NCI-H2107 treated with DMSO at 0.1 percent for 48 hours (cell line): ENCODE data around the gene EOLA1.
"Not testable (repeated sequence)": the region's sequence is repeated elsewhere in the genome, so short reads cannot be mapped to it uniquely, and the experiment has no call there.

Source experiments
- DNase-seq: peaks from one replicate; lab custom pipeline; 2025; ENCODE audit not compliant: unreplicated experiment; lab: John Stamatoyannopoulos, UW

Gene EOLA1

DNA sequence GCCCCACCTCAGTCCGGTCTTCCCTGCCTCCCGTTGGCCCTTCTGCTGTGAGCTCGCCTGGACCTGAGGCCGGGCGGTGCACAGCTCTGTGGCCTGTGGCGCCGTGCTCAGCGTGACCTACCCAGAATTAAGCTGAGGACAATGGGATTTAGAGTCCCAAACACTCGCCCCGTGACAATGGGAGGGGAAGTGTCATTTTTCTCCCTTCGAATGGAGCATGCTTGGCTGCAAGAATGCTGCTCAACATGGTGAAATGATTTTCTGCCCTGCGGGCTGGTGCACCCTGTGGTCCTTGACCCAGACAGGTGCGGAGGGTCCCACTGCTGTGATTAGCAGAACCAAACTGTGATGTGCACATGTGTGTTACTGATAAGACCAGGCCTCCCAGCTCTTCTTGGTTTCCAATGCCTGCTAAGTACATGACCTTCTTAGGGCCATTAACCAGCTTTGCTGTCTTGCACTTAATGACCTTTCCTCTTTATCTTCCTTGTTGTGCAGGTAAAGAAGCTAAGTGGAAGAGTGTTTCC, 772 bp downstream of the EOLA1 start:
- no peak for DNase-seq

DNA sequence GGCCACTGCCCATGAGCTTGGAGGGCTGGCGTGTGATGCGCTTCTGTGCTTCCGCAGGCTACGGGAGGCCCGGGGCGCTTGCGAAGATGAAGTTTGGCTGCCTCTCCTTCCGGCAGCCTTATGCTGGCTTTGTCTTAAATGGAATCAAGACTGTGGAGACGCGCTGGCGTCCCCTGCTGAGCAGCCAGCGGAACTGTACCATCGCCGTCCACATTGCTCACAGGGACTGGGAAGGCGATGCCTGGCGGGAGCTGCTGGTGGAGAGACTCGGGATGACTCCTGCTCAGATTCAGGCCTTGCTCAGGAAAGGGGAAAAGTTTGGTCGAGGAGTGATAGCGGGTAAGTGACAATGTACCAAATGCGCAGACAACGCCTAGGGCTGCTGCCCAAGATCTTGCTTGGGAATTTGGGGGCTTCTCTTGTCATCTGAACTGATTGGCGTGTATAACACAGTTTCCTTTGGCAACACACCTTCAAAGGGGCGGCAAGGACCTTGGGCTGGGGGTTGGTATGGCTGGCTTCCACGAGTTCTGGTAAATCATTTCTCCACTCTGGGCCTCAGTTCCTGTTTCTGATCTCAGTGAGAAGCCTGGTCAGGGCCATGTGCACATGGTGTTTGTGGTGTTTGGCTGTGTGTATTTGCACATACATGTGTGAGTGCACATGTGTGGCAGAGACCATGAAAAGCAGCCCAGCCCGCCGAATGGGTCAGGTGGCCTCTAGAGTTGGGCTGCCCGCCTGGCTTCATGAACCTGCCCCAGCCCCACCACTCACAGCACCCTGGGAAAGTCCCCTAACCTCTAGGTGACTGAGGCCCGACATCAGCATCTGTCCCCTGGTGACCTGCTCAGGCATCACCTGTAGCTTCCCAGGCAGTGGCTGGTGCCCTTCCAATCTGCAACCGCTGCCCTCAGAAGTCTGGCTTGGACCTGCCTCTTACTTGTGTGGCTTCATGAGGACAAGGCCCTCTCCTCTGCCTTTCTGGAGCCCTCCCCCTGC, 5.0 kb downstream of the EOLA1 start:
- not testable (repeated sequence) for DNase-seq

DNA sequence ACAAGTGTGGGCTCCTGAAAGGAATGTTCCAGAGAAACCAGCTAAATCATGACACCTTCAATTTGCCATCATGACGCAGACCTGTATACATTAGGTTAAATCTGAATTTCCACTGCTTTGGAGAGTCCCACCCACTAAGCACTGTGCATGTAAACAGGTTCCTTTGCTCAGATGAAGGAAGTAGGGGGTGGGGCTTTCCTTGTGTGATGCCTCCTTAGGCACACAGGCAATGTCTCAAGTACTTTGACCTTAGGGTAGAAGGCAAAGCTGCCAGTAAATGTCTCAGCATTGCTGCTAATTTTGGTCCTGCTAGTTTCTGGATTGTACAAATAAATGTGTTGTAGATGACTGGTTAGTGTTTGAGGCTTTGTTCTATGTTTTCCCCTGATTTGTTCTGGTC, 6.2 kb downstream of the EOLA1 start:
- not testable (repeated sequence) for DNase-seq

DNA sequence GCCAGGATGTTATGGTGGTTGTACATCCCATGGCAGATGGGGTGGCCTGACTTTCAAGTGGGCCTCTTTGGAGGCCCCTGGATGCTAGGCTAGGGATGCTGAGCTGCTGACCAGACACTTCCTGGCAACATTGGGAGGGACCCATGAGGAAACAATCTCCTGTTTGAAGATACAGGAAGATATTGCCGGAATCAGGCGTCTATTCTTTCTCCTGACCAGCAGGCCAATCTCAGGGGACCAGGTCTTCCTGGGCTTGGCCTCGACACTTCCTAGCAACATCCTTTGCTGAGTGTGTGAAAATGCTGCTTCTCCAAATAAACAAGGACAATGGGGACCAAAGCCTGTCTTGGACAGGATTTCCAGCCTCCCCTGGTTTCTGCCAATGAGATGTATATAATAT, 7.0 kb downstream of the EOLA1 start:
- DNase-seq: not testable (repeated sequence)

DNA sequence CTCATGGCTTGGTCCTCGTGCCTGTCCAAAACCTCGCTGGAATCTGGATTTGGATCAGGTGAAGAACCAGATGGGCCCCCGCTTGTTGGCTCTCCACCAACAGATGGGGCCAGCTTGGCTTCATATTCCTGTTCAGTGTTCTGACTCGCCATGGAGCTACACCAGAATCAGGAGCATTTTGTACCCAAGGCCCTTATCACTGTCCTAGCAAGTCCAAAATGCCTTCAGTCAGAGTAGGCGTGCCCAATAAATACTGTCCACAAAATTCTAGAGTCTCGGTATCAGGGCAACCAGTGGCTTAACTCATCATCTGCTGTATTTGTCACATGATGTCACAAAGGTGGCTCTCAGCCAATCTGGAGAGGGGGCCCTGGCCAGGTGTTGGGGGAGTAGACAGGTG, 8.9 kb downstream of the EOLA1 start, which contains the start of gene HSFX3:
HSFX3 (minus strand) TSS at position 224 of the 400 bp plus-strand sequence; CDS start at position 152, 72 bp downstream.
- not testable (repeated sequence) for DNase-seq

GRCh38 chrX:149550454-149550853, 9.6 kb downstream of the EOLA1 start:
- DNase-seq: not testable (repeated sequence)

GRCh38 chrX:149551245-149551938, 10.6 kb downstream of the EOLA1 start:
- not testable (repeated sequence) for DNase-seq

GRCh38 chrX:149551939-149552248, 11.1 kb downstream of the EOLA1 start:
- not testable (repeated sequence) for DNase-seq

GRCh38 chrX:149555251-149555650, 14.4 kb downstream of the EOLA1 start:
- DNase-seq: not testable (repeated sequence)

DNA sequence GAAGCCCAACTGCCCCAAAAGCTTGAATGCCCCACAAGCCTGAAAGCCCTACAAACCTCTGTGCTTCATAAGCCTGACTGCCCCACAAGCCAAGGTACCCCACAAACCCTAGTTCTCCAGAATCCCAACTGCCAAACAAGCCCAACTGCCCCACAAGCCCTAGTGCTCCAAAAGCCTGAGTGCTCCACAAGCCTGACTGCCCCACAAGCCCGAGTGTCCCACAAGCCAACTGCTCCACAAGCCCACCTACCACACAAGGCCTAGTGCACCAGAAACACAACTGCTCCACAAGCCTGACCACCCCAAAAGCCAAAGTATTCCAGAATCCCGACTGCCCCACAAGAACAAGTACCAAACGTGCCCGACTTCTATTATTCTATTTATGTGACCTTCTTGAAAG, 22.5 kb downstream of the EOLA1 start:
- DNase-seq: no peak

DNA sequence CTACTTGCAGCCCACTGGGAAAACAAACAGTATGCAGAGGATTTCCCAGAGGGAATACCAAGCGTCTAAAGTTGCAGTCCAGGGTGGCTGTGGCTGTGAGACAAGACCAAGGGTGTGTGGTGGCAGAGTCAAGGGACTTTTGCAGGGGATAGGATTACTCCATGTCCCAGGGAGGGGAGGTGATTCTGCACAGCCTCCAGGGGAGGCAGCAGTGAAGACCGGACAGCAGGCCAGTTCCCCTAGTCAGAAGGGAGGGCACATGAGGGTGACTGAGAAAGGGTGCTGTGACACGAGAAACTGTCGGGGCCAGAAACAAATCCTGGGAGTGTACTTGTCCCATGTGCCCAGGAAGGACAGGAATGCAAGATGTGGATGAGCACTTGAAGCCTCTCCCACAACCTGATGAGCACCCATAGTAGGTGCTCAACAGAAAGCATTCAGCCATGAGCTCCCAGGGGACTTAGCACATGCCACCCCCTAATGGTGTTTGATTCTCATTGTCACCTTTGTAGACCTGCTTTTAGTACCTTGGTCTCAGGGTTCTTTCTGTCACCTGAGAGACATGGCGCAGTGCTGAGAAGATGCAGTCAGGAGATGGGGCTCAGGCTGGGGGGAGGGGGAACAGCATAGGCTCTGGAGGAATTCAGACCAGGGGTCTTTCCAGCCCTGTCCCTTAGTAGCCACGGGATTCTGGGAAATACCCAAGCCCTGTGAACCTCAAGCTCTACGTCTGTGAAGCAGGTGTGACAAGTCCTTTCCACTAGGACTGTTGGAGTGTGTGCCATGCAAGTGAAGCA, 27.0 kb downstream of the EOLA1 start:
- no peak for DNase-seq

- no peak for DNase-seq
Observed at GRCh38 chrX:149568701-149569296, 28.0 kb downstream of the EOLA1 start.

- no peak for DNase-seq
Observed at GRCh38 chrX:149569770-149570169, 29.0 kb downstream of the EOLA1 start.

- DNase-seq: no peak
Observed at GRCh38 chrX:149570668-149571067, 29.9 kb downstream of the EOLA1 start.

- no peak for DNase-seq
Observed at GRCh38 chrX:149571770-149572169, 31.0 kb downstream of the EOLA1 start.

GRCh38 chrX:149572743-149573142, 31.9 kb downstream of the EOLA1 start:
- DNase-seq: no peak

- not testable (repeated sequence) for DNase-seq
Observed at GRCh38 chrX:149573456-149573855, 32.6 kb downstream of the EOLA1 start.

GRCh38 chrX:149585631-149586030, 44.8 kb downstream of the EOLA1 start:
- DNase-seq: not testable (repeated sequence)

DNA sequence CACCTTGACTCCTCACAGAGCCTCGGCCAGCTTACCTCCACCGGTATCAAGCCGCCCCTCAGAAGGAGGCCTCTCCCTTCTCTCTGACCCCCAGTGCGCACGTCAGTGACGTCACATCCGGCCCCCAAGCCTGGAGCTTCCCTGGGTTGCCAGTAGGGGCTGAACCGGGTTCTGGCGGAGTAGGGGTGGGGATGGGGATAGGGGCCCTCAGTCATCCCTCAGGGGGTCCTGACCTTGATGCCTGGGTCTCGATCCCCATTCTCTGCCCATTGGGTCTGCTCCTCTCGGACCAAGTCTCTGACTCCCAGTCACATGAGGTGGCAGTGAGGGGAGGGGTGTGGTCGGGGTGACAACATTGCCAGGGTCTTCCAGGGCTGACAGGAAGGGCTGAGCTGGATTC, 46.5 kb downstream of the EOLA1 start, which contains the start of gene MAGEA9B:
MAGEA9B (minus strand) TSS at position 101 of the 400 bp plus-strand sequence. CDS start 4,280 bp downstream, outside the sequence.
- DNase-seq: not testable (repeated sequence)

- not testable (repeated sequence) for DNase-seq
Observed at GRCh38 chrX:149590993-149591392, 50.2 kb downstream of the EOLA1 start.
